ENCODE results near the gene OR51B4.
A peak's percentile ranks its signal among the peaks of the same experiment; 100 is the strongest.

The OR51B4 gene

GRCh38 chr11:5293028-5293427 lies 8.7 kb downstream of the OR51B4 start:
- DNase-seq = no peak

GRCh38 chr11:5291207-5291838 lies 10.4 kb downstream of the OR51B4 start:
- DNase-seq = no peak

- no peak for DNase-seq
These were observed 11.6 kb downstream of the OR51B4 start for GRCh38 chr11:5290106-5290505.

- no peak for DNase-seq
These were observed 12.1 kb downstream of the OR51B4 start for GRCh38 chr11:5289696-5290095.

DNA sequence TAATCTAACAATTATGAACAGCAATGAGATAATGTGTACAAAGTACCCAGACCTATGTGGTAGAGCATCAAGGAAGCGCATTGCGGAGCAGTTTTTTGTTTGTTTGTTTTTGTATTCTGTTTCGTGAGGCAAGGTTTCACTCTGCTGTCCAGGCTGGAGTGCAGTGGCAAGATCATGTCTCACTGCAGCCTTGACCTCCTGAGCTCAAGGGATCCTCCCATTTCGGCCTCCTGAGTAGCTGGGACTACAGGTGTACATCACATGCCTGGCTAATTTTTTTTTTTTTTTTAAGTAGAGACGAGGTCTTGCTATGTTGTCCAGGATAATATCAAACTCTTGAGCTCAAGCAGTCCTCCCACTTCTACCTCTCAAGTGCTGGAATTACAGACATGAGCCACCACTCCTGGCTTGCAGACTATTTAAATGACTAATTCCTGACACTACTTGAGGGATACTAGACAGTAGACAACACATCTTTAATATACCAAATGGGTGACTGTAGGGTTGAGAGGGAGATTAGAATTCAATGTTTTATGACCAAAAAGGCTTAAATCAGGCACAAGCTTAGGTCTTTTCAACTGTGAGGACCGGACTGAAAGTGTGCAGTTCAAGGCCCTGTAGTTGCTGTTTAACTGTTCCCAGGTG lies 12.7 kb downstream of the OR51B4 start:
- DNase-seq = no peak

- no peak for DNase-seq
These were observed 13.4 kb downstream of the OR51B4 start for GRCh38 chr11:5288108-5288905.

- DNase-seq = no peak
These were observed 14.8 kb downstream of the OR51B4 start for GRCh38 chr11:5286901-5287300.

DNA sequence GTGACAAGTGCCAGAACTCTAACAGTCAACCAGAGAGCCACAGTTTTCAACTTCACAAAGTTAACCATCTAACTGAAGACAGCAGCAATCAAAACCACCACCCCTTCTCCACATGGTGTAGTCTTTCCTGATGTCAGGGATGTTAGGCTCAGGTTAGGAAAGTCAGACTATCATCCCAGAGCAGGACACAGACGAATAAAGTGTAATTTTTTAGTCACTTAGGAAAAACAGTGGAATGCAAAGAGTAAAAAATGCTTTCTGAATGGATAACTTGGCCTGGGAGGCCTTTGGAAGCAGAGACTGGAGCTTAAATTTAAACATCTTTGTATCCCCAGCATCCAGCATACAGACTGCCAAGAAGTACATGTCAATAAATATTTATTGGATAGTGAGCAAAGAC lies 15.4 kb downstream of the OR51B4 start:
- no peak for DNase-seq

- DNase-seq = no peak
These were observed 15.9 kb downstream of the OR51B4 start for GRCh38 chr11:5285703-5286340.

DNA sequence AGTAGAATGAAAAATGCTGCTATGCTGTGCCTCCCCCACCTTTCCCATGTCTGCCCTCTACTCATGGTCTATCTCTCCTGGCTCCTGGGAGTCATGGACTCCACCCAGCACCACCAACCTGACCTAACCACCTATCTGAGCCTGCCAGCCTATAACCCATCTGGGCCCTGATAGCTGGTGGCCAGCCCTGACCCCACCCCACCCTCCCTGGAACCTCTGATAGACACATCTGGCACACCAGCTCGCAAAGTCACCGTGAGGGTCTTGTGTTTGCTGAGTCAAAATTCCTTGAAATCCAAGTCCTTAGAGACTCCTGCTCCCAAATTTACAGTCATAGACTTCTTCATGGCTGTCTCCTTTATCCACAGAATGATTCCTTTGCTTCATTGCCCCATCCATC lies 17.1 kb downstream of the OR51B4 start:
- DNase-seq = no peak

DNA sequence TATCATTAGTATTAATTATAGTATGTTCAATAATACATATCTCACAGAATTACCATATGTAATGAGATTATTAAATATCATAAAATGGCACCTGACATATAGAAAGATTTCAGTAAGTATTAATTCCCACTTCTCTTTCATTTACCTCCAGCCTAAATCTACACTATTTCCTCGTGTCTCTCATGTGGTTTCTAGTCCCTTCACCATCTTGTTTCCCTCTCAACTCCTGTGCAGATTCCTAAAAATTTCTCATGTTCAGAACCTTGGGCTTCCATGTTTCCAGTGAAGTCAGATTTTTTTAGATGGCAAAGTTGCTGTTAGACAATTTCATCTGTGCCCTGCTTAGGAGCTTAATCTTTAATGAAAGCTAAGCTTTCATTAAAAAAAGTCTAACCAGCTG lies 17.9 kb downstream of the OR51B4 start:
- no peak for DNase-seq

DNA sequence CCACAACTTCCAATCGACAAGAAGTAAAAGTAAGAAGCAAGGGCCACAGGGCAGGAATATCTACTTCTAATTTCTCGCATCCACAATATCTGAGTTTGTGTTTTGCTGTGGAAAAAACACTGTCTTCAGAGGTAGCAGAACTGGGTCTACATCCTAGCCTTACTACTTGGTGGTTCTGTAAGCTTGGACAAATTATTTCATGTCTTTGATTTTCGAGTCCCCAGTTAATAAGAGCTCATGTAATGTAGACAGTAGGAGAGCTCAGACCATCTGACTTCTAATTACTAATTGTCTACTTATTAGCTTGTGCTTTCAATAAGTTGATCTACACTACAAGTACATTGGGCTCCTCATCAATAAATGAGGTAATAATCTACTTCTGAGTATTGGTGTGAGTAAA lies 18.7 kb downstream of the OR51B4 start:
- DNase-seq = no peak

DNA sequence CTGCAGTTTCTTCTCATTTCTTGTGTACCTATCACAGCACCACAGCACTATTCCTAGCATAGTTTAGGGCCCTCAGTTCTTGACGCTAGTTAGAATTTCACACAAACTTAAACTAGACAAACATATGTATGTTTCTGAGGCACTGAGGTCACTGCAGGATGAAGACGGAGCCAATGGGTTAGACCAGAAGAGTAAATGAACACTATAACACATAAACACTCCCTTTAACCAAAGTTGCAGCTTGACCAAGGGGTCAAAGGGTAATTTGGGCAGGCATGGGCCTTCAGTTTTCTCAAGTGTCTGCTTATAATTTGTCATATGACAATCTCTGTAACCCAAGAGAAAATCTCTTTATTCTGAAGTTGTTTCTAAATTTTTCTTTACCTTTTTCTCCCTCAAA lies 19.1 kb downstream of the OR51B4 start:
- DNase-seq = no peak

DNA sequence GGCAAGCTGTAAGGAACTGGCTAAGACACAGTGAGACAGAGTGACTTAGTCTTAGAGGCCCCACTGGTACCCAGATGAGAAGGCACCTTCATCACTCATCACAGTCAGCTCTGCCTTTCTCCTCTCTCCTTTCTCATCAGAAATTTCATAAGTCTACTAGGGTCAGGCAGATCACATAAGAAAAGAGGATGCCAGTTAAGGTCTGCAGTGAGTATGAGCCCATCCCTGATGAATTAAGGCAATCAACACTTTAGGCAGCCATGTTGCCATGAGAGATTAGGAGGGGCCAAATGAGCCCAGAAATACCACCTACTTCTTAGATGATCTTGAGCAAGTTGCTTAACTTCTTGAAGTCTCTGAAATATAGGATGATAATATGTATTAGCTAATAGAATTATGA lies 20.1 kb downstream of the OR51B4 start:
- DNase-seq = no peak

GRCh38 chr11:5280582-5281102 lies 21.1 kb downstream of the OR51B4 start:
- peak; percentile 23 for DNase-seq

DNA sequence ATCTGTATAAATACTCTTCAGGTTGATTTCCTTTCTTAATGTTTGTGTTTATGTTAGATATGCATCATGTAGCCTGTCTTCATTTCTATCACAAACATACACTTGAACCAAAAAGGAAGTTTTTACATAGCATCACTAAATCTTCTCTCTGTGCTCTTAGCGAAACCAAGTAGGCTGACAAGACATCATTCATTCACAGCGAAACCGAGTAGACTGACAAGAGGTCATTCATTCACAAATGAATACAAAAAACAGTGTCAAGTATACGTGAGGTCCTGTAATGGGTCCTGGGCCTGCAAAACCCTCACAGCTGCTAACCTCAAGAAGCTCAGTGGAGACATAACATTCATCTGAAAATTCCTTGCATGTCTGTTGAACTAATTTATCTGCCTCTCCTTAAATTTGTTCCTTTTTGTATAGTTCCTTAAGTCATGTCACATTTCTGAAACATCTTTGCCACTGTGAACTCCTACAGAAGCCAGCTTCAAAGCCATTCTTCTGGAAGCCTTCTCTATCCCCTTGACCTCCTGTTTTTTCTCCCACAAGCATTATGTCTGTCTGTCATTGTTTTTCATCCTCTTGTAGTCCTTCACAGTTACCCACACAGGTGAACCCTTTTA lies 22.2 kb downstream of the OR51B4 start:
- DNase-seq = no peak

DNA sequence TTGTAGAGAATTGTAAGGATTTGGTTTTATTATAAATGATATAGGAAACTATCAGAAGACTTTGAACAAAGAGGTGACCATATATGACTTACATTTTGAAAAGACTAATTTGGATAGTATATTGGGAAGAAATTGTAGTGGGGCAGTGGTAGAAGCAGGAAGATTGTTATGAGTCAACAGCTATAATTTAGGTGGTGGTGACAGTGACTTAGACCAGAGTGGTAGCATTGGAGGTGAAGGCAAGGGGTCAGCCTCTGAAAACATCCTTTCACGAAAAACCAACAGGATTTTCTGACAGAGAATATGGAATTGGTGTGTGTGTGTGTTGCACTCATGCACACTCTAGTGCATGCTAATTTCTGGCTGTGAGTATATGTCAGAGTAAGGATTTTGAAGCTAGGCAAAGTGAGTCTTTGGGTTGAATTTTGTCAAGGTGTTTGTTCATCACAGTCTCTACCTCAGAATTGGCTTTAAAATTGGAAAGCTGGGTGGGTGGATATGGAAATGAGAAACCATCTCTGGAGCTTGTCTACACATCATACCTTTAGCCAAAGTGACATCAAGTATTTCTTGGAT lies 23.9 kb downstream of the OR51B4 start:
- no peak for DNase-seq

GRCh38 chr11:5276697-5277096 lies 25.0 kb downstream of the OR51B4 start:
- no peak for DNase-seq

GRCh38 chr11:5275369-5276110 lies 26.2 kb downstream of the OR51B4 start:
- DNase-seq = no peak

DNA sequence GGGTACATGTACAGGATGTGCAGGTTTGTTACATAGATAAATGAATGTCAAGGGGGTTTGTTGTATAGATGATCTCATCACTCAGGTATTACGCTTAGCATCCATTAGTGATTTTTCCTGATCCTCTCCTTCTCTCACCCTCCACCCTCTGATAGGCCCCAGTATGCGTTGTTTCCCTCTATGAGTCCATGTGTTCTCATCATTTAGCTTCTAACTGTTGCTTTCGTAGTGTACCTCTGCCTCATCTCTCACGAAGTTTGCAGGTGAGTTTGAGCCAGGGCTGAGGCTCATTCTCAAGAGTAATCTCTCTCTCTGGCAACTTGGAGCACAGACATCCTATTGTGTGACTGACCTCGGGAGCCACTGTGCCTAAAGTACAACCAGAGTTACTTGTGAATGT lies 27.4 kb downstream of the OR51B4 start:
- DNase-seq = no peak

DNA sequence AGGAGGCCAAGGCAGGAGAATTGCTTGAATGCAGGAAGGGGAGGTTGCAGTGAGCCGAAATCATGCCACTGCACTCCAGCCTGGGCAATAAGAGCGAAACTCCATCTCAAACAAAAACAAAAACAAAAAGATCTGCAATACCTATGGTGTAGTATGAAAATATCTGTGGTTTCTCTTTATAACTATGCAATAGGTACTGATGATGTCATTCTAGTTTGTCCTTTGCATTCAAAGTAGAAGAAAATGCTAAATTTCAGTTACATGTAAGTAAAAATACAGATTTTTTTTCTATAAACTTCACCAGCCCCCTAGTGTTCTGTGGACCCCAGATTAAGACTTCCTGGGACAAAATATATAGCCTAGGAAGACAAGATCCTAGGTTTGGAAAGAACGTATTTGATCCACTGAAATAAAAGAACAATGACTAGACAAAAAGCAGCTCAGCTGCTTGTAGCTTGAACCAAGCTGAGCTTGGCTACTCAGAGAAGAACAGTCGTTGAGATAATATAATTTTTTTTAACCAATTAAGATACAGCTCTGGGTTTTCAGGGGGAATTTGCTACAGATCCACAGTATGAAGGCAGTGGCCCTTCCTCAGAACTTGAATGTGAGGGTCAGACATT lies 29.2 kb downstream of the OR51B4 start:
- DNase-seq = no peak

All from stimulated activated CD4-positive, alpha-beta T cell treated with anti-CD3 and anti-CD28 coated beads, Interleukin-15, amount 100 ng/mL, for 24 hours (primary cell).